Mesenteric fat pad (tissue), 1 donor: Measurements from ENCODE around the gene RABAC1. TPM values are rescaled to one million over a fixed set of nuclear protein-coding genes. Genes with fewer than 3 reads are reported as not detected.
A peak's percentile ranks its signal among the peaks of the same experiment; 100 is the strongest.

Experiments
- DNase-seq: peaks from one replicate; pipeline ENCODE4 v3.0.0-alpha.2; 2020; ENCODE audit warnings: low spot score
- total RNA-seq: library from RNA; stranded (reverse); fragmentation: NEBNext Ultra II Directional; extraction: Animal tissue kit (Norgen Biotek cat#: 25700); gene quantifications from one replicate; pipeline ENCODE4 v1.2.1, GENCODE V29; 2021
- donor health status: DM: yes; HTN: yes; CAD: no.

RABAC1 gene
- total RNA-seq, 1 donor from 2014 or later: 145 TPM

- no peak for DNase-seq
Measured at GRCh38 chr19:41990028-41990427, 30.9 kb upstream of the RABAC1 start.

- no peak for DNase-seq
Measured at GRCh38 chr19:41988947-41989346, 29.8 kb upstream of the RABAC1 start.

GRCh38 chr19:41987141-41987860, 28.2 kb upstream of the RABAC1 start:
- no peak for DNase-seq

GRCh38 chr19:41984961-41985360, 25.8 kb upstream of the RABAC1 start:
- no peak for DNase-seq

GRCh38 chr19:41981724-41982123, 22.6 kb upstream of the RABAC1 start:
- DNase-seq: no peak

- DNase-seq: no peak
Measured at GRCh38 chr19:41978470-41978869, 19.3 kb upstream of the RABAC1 start.

- DNase-seq: no peak
Measured at GRCh38 chr19:41977916-41978315, 18.8 kb upstream of the RABAC1 start.

- no peak for DNase-seq
Measured at GRCh38 chr19:41974652-41975051, 15.5 kb upstream of the RABAC1 start.

- no peak for DNase-seq
Measured at GRCh38 chr19:41971363-41971762, 12.2 kb upstream of the RABAC1 start.

GRCh38 chr19:41969772-41970458, 10.8 kb upstream of the RABAC1 start:
- DNase-seq: no peak

GRCh38 chr19:41968751-41969595, 9.9 kb upstream of the RABAC1 start:
- no peak for DNase-seq

- DNase-seq: no peak
Measured at GRCh38 chr19:41967054-41967783, 8.1 kb upstream of the RABAC1 start.

- no peak for DNase-seq
Measured at GRCh38 chr19:41965106-41965505, 6.0 kb upstream of the RABAC1 start.

GRCh38 chr19:41960973-41961372, 1.9 kb upstream of the RABAC1 start:
- no peak for DNase-seq

GRCh38 chr19:41958367-41959055, 610 bp downstream of the RABAC1 start:
- peak; percentile 95 for DNase-seq

- DNase-seq: no peak
Measured at GRCh38 chr19:41957838-41958366, 1.2 kb downstream of the RABAC1 start.

GRCh38 chr19:41957161-41957837, 1.8 kb downstream of the RABAC1 start:
- DNase-seq: no peak

- DNase-seq: no peak
Measured at GRCh38 chr19:41956621-41957020, 2.5 kb downstream of the RABAC1 start.

- DNase-seq: no peak
Measured at GRCh38 chr19:41955521-41955920, 3.6 kb downstream of the RABAC1 start.

GRCh38 chr19:41951686-41952172, 7.4 kb downstream of the RABAC1 start:
- peak; percentile 92 for DNase-seq
